Trophoblast cell (in vitro differentiated cells and primary cell): Measurements from ENCODE around the gene PHAF1.
A peak's percentile ranks its signal among the peaks of the same experiment; 100 is the strongest.

Experiments
- DNase-seq, 2 donors: peaks; one replicate each; pipeline ENCODE4 v3.0.0-alpha.2; 2016
- H2AFZ ChIP-seq: 2 replicates; pipeline ENCODE4 v1.6.1; 2013; ENCODE audit warnings: low read length, moderate library complexity, mild to moderate bottlenecking; ENCODE audit not compliant: insufficient read depth, poor library complexity
- H2AK5ac ChIP-seq: 2 replicates; pipeline ENCODE4 v1.6.1; 2013; ENCODE audit warnings: mild to moderate bottlenecking, low read length
- H2BK120ac ChIP-seq: 2 replicates; pipeline ENCODE4 v1.6.1; 2013; ENCODE audit warnings: low read length, mild to moderate bottlenecking, moderate library complexity; ENCODE audit not compliant: insufficient read depth, poor library complexity
- H2BK12ac ChIP-seq: 2 replicates; pipeline ENCODE4 v1.6.1; 2013; ENCODE audit warnings: mild to moderate bottlenecking, low read length, moderate library complexity
- H2BK5ac ChIP-seq: 2 replicates; pipeline ENCODE4 v1.6.1; 2013; ENCODE audit warnings: low read length, low read depth, moderate library complexity, mild to moderate bottlenecking; ENCODE audit not compliant: poor library complexity
- H3K14ac ChIP-seq: 2 replicates; pipeline ENCODE4 v1.6.1; 2013; ENCODE audit warnings: mild to moderate bottlenecking, low read length
- H3K18ac ChIP-seq: 2 replicates; pipeline ENCODE4 v1.6.1; 2013; ENCODE audit warnings: mild to moderate bottlenecking, low read length
- H3K23ac ChIP-seq: 2 replicates; pipeline ENCODE4 v1.6.1; 2013; ENCODE audit warnings: low read length
- H3K27ac ChIP-seq: 2 replicates; pipeline ENCODE4 v1.5.1; 2013; ENCODE audit warnings: low read depth, mild to moderate bottlenecking, inconsistent platforms, low read length, moderate library complexity
- H3K27me3 ChIP-seq: 2 replicates; pipeline ENCODE4 v1.6.1; 2013; ENCODE audit warnings: inconsistent platforms, mild to moderate bottlenecking, low read length, moderate library complexity; ENCODE audit not compliant: insufficient read depth
- H3K36me3 ChIP-seq, 2 experiments: 1 replicate in 1 of 2; 2 replicates in 1 of 2; pipeline ENCODE4 v1.6.1; 2013; ENCODE audit warnings: low read length in 2 of 2, mild to moderate bottlenecking in 2 of 2, moderate library complexity in 1 of 2; ENCODE audit not compliant: insufficient read depth in 2 of 2, control insufficient read depth in 1 of 2
- H3K4ac ChIP-seq: 2 replicates; pipeline ENCODE4 v1.6.1; 2013; ENCODE audit warnings: low read depth, mild to moderate bottlenecking, low read length, moderate library complexity
- H3K4me1 ChIP-seq, 2 experiments: 1 replicate in 1 of 2; 2 replicates in 1 of 2; pipeline ENCODE4 v1.6.1; 2013; ENCODE audit warnings: low read length in 2 of 2, mild to moderate bottlenecking in 2 of 2, moderate library complexity in 1 of 2; ENCODE audit not compliant: insufficient read depth in 2 of 2, control insufficient read depth in 1 of 2
- H3K4me2 ChIP-seq: 2 replicates; pipeline ENCODE4 v1.6.1; 2013; ENCODE audit warnings: inconsistent platforms, mild to moderate bottlenecking, low read length, moderate library complexity
- H3K4me3 ChIP-seq: 2 replicates; pipeline ENCODE4 v1.5.1; 2013; ENCODE audit warnings: mild to moderate bottlenecking, low read depth, low read length, inconsistent platforms
- H3K79me1 ChIP-seq: one replicate; pipeline ENCODE4 v1.6.1; 2013; ENCODE audit warnings: low read length
- H3K79me2 ChIP-seq: 2 replicates; pipeline ENCODE4 v1.6.1; 2013; ENCODE audit warnings: low read length, mild to moderate bottlenecking; ENCODE audit not compliant: control insufficient read depth, insufficient read depth, poor library complexity
- H3K9ac ChIP-seq: 2 replicates; pipeline ENCODE4 v1.6.1; 2013; ENCODE audit warnings: mild to moderate bottlenecking, low read length
- H3K9me3 ChIP-seq: 2 replicates; pipeline ENCODE4 v1.6.1; 2013; ENCODE audit warnings: low read depth, mild to moderate bottlenecking, control low read depth, inconsistent platforms, low read length; ENCODE audit not compliant: insufficient read depth
- H4K12ac ChIP-seq: 2 replicates; pipeline ENCODE4 v1.6.1; 2013; ENCODE audit warnings: low read depth, mild to moderate bottlenecking, low read length, moderate library complexity
- H4K8ac ChIP-seq: 2 replicates; pipeline ENCODE4 v1.6.1; 2013; ENCODE audit warnings: low read depth, mild to moderate bottlenecking, low read length, moderate library complexity
- H4K91ac ChIP-seq: one replicate; pipeline ENCODE4 v1.6.1; 2013; ENCODE audit warnings: low read depth, mild to moderate bottlenecking, low read length, moderate library complexity
- WGBS: extraction: QIAGEN DNeasy Blood & Tissue Kit; methylation state at CpG from one replicate; pipeline ENCODE4 v1.1.7; 2013; ENCODE audit warnings: missing lambda C conversion rate; ENCODE audit not compliant: insufficient read length, insufficient coverage; ENCODE audit errors: extremely low coverage; 5-methylcytosine and 5-hydroxymethylcytosine counted together

The PHAF1 gene

DNA sequence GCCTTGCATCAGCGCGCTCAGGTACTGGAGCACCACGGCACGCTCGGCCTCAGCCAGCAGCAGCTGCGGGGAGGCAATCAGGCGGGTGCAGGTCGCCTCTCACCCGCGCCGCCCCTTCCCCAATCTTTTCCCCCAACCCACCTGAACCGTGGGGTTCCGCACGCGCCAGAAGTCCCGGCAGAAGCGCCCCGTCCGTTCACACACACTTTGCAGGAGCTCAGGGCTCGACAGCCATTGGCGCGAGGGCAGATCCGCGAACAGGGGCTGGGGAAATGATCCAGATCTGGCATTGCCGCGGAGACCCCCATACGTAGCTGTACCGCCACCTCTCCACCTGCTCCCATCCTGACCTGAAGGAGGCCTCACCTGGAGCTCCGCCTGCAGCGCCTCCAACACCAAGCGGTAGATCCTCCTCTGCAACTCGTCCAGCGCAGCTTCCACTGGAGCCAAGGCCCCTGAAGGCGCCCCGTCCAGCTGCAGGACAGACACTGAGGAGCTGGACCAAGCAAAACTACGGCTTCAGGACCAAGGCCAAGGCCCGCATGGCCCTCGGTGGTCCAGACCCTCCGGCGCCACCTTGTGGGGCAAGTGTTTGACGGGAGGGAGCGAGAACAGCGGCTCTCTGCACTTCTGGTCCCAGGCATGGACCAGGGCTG lies 75.4 kb downstream of the PHAF1 start:
- no peak overlapping the region for H3K4ac ChIP-seq
- no peak overlapping the region for H3K27ac ChIP-seq
- no peak overlapping the region for H4K12ac ChIP-seq
- no peak overlapping the region for H3K14ac ChIP-seq
- no peak overlapping the region for H3K18ac ChIP-seq
- no peak overlapping the region for H4K91ac ChIP-seq
- peaks cover 6% of the 10 kb centered on the region for H3K9me3 ChIP-seq
- H3K79me1 ChIP-seq = peaks cover 10% of the 10 kb centered on the region
- H2AK5ac ChIP-seq = no peak overlapping the region
- H3K27me3 ChIP-seq = peaks cover 3% of the 10 kb centered on the region
- H3K4me2 ChIP-seq = peak overlapping the region; percentile 85
- no peak overlapping the region for H2BK5ac ChIP-seq
- H3K36me3 ChIP-seq = no peaks in the 10 kb centered on the region
- no peak overlapping the region for H3K23ac ChIP-seq
- no peak overlapping the region for H3K4me3 ChIP-seq
- no peak overlapping the region for H2AFZ ChIP-seq
- peaks cover 4% of the 10 kb centered on the region for H3K79me2 ChIP-seq
- H3K9ac ChIP-seq = no peak overlapping the region
- no peak overlapping the region for H2BK12ac ChIP-seq
- H3K4me1 ChIP-seq = peaks cover 26 to 38% of the 10 kb centered on the region in 2 experiments
- H2BK120ac ChIP-seq = no peak overlapping the region
- WGBS = no CpG with 5 or more reads among the region's 43 CpGs
- no peak overlapping the region for H4K8ac ChIP-seq
- peak; percentile 95 to 97 for DNase-seq

DNA sequence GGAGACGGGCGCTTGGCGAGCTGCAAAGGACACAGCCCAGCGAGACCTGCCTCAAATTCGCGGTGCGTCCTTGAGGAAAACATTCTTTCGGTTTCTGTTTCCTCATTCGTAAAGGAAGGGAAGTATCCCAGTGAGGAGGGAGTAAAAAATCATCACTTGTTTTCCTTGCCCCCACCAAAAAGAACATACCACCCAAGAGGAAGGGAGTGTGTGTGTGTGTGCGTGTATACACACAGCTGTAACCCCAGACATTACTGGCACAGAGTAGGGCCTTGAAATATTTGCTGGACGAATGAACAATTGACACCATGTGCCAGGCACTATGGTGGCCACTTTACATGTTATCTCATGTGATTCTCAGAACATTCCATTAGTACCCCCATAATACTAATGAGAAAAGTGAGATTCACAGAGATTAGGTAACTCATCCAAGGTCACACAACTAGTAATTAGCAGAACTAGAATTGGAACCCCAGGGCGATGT lies 76.0 kb downstream of the PHAF1 start:
- Histone ChIP-seq H3K18ac (no peak overlapping the region), H3K4me3 (no peak overlapping the region), H3K27me3 (peaks cover 3% of the 10 kb centered on the region), H4K91ac (no peak overlapping the region), H3K14ac (no peak overlapping the region), H3K4me2 (no peak overlapping the region), H2AFZ (no peak overlapping the region), H2BK120ac (no peak overlapping the region), H3K4me1 (peaks cover 26 to 38% of the 10 kb centered on the region in 2 experiments), H3K36me3 (no peaks in the 10 kb centered on the region), H3K9me3 (peaks cover 6% of the 10 kb centered on the region), H2AK5ac (no peak overlapping the region), H2BK12ac (no peak overlapping the region), H3K4ac (no peak overlapping the region), H3K23ac (no peak overlapping the region), H3K27ac (no peak overlapping the region), H3K79me1 (peaks cover 10% of the 10 kb centered on the region), H4K8ac (no peak overlapping the region), H2BK5ac (no peak overlapping the region), H4K12ac (no peak overlapping the region), H3K9ac (no peak overlapping the region), H3K79me2 (peaks cover 4% of the 10 kb centered on the region)
- WGBS = no CpG with 5 or more reads among the region's 12 CpGs
- DNase-seq = no peak

DNA sequence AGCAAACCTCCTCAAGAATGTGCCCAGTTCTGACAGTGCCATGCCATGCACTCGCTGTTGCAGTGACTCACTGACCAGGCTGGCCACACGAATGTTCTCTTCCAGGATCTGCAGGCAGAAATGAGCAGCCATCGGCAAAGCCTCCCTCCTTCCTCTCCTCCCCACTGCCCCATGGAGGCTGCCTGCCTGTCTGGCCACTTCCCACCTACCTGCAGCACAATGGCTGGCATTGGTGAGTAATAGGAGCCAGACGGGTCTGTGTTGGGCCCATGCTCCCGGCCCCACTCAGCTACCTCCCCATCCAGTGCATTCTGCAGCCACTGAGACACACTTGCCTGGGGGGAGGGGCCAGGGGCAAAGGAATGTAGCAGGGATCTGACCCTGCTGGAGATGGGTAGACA lies 76.8 kb downstream of the PHAF1 start:
- no peak overlapping the region for H2BK12ac ChIP-seq
- H2AK5ac ChIP-seq = no peak overlapping the region
- no peak overlapping the region for H4K12ac ChIP-seq
- peaks cover 4% of the 10 kb centered on the region for H3K79me2 ChIP-seq
- DNase-seq = peak; percentile 85 to 90
- peak overlapping the region; percentile 10 for H3K4me2 ChIP-seq
- peaks cover 10% of the 10 kb centered on the region for H3K79me1 ChIP-seq
- no peak overlapping the region for H2BK120ac ChIP-seq
- no peak overlapping the region for H3K23ac ChIP-seq
- H2BK5ac ChIP-seq = no peak overlapping the region
- peaks cover 6% of the 10 kb centered on the region for H3K9me3 ChIP-seq
- WGBS = no CpG with 5 or more reads among the region's 5 CpGs
- no peak overlapping the region for H3K14ac ChIP-seq
- no peak overlapping the region for H3K4me3 ChIP-seq
- H2AFZ ChIP-seq = no peak overlapping the region
- H3K27ac ChIP-seq = peak overlapping the region; percentile 41
- no peaks in the 10 kb centered on the region for H3K36me3 ChIP-seq
- peaks cover 3% of the 10 kb centered on the region for H3K27me3 ChIP-seq
- no peak overlapping the region for H4K91ac ChIP-seq
- no peak overlapping the region for H3K9ac ChIP-seq
- no peak overlapping the region for H4K8ac ChIP-seq
- no peak overlapping the region for H3K4ac ChIP-seq
- no peak overlapping the region for H3K18ac ChIP-seq
- peaks cover 26 to 40% of the 10 kb centered on the region in 2 experiments for H3K4me1 ChIP-seq

DNA sequence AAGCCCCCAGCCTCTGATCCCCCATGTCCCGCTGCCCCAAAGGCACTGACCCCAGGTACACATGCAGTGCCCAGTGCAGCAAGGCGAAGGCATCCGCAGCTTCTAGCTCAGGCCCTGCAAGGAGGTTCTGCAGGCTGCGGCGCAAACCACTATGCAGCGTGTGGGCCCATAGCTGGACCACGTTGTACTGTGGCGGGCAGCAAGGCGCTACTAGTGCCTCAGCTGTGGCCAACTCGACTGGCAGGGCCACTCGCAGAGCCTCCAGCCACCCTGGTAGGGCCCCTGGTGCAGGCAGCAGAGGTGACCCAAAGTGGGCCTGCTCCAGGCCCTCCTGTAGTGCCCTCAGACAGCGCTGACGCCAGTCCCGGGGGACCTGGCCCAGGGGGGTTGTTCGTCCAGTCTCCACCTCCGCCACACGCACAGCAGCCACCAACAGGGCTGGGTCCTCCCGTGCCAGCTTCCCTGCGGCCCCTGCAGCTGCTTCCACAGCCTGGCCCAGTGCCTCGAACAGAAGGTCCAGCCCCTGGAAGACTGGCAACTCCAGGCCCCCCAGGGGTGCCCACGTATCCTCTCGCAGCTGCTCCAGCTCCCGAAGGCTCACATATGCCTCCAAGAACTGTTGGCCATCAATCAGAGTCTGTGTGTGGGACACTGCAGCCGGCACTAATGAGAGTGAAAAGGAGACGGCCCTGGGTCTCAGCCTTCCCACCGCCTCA lies 77.6 kb downstream of the PHAF1 start:
- Histone ChIP-seq H3K79me1 (peaks cover 14% of the 10 kb centered on the region), H3K4me3 (no peak overlapping the region), H3K4me1 (peaks cover 26 to 42% of the 10 kb centered on the region in 2 experiments), H3K18ac (no peak overlapping the region), H2AK5ac (peak overlapping the region; percentile 67), H2BK12ac (peak overlapping the region; percentile 1), H3K4me2 (peak overlapping the region; percentile 10), H3K23ac (no peak overlapping the region), H2BK120ac (peak overlapping the region; percentile 5), H3K27ac (peak overlapping the region; percentile 1), H3K9me3 (peaks cover 6% of the 10 kb centered on the region), H4K8ac (peak overlapping the region; percentile 31), H4K91ac (peak overlapping the region; percentile 42), H3K14ac (peak overlapping the region; percentile 21), H3K79me2 (peaks cover 7% of the 10 kb centered on the region), H3K36me3 (no peaks in the 10 kb centered on the region), H4K12ac (no peak overlapping the region), H3K27me3 (peaks cover 3% of the 10 kb centered on the region), H2AFZ (no peak overlapping the region), H3K9ac (no peak overlapping the region), H3K4ac (no peak overlapping the region), H2BK5ac (no peak overlapping the region)
- no peak for DNase-seq
- WGBS = no CpG with 5 or more reads among the region's 26 CpGs
